ENCODE measurements around the gene LMTK2. TPM values are rescaled to one million over a fixed set of nuclear protein-coding genes. Genes with fewer than 3 reads are reported as not detected.

The LMTK2 gene
- 10 to 100 TPM; 30.3 to 31.7 TPM for total RNA-seq
- 7.6 TPM for polyA plus RNA-seq (2013, experiment 1 of 2)
- 11.5 TPM for polyA plus RNA-seq (2013, experiment 2 of 2)
- total RNA-seq = 43.7 to 141 (median 70.6) reads per million in 172 experiments

GRCh38 chr7:98106647-98107312, at the start of gene LMTK2:
TSS of gene LMTK2 (plus strand) at chr7:98106862. CDS start at chr7:98107178, 316 bp downstream.
- CTCF ChIA-PET = interaction anchor here (0.8 to 4.0 kb wide), 6 partner anchors 12 to 86 kb away, joined by 3 to 27 read pairs (median 6); no protein-coding TSS in a partner anchor
- peaks cover 22% of the 10 kb centered on the region for H3K4me1 ChIP-seq (ENCODE audit: insufficient read depth, low read length)
- peak; percentile 98 for TF ChIP-seq CTCF (IDR thresholded peaks at IDR 0.05)
- ATAC-seq (ENCODE audit: poor library complexity) = peak; percentile 100
- Mint-ChIP-seq H3K4me3 (peak within 1 kb of the TSS; percentile 100), H3K36me3 (ENCODE audit: low read depth) (peaks cover 13% of the 10 kb centered on the region), H3K4me1 (ENCODE audit: low read depth) (peaks cover 52% of the 10 kb centered on the region), H3K27me3 (peaks cover 14% of the 10 kb centered on the region), H3K27ac (peak within 1 kb of the TSS; percentile 88), H3K9me3 (no peaks in the 10 kb centered on the region)
- H3K9me3 ChIP-seq (ENCODE audit: control insufficient read depth in 1 of 2, insufficient read depth in 1 of 2, low read length in 2 of 2) = peaks cover 0 to 2% of the 10 kb centered on the region in 2 experiments
- H3K4me3 ChIP-seq (ENCODE audit: low read length) = peak within 1 kb of the TSS; percentile 68
- peaks cover 3 to 15% of the 10 kb centered on the region in 2 experiments for H3K27me3 ChIP-seq (ENCODE audit: control insufficient read depth in 1 of 2, insufficient read depth in 2 of 2, low read length in 2 of 2)
- DNase-seq = peak; percentile 90 to 99 (median 96)
- peak within 1 kb of the TSS; percentile 37 to 68 for H3K27ac ChIP-seq (ENCODE audit: low read depth in 1 of 2, low read length in 2 of 2)
- no peaks in the 10 kb centered on the region for H3K36me3 ChIP-seq (ENCODE audit: insufficient read depth, low read length)
- POLR2A ChIA-PET = interaction anchor here (0.8 to 1.2 kb wide), 3 partner anchors 10 to 216 kb away, joined by 3 read pairs; no protein-coding TSS in a partner anchor
- intact Hi-C loops (cut with DNase I, micrococcal nuclease) = loop anchor here (1.0 to 10.0 kb wide), 8 partner anchors 27 to 989 kb away; partner anchors contain the start of genes BAIAP2L1 (in 1 of the 2), SDHAF3 (in 1 of the 2) and TECPR1 (in 1 of the 2)

GRCh38 chr7:98057157-98057556, 49.5 kb upstream of the LMTK2 start:
- no peaks in the 10 kb centered on the region for H3K36me3 Mint-ChIP-seq (ENCODE audit: low read depth)
- intact Hi-C loops (cut with DNase I, micrococcal nuclease) = no loop called here
- TF ChIP-seq CTCF (IDR thresholded peaks at IDR 0.05) = no peak
- ChIA-PET POLR2A (no interaction called here), CTCF (no interaction called here)
- H3K27ac Mint-ChIP-seq = no peak overlapping the region
- H3K4me1 ChIP-seq (ENCODE audit: insufficient read depth, low read length) = no peaks in the 10 kb centered on the region
- no peak overlapping the region for H3K27ac ChIP-seq (ENCODE audit: low read depth in 1 of 2, low read length in 2 of 2)
- H3K4me3 ChIP-seq (ENCODE audit: low read length) = no peak overlapping the region
- no peaks in the 10 kb centered on the region for H3K4me1 Mint-ChIP-seq (ENCODE audit: low read depth)
- no peak for DNase-seq
- H3K27me3 Mint-ChIP-seq = peaks cover 8% of the 10 kb centered on the region
- H3K36me3 ChIP-seq (ENCODE audit: insufficient read depth, low read length) = no peaks in the 10 kb centered on the region
- no peak overlapping the region for H3K4me3 Mint-ChIP-seq
- no peak for ATAC-seq (ENCODE audit: poor library complexity)
- no peaks in the 10 kb centered on the region for H3K27me3 ChIP-seq (ENCODE audit: control insufficient read depth in 1 of 2, insufficient read depth in 2 of 2, low read length in 2 of 2)
- no peaks in the 10 kb centered on the region for H3K9me3 ChIP-seq (ENCODE audit: control insufficient read depth in 1 of 2, insufficient read depth in 1 of 2, low read length in 2 of 2)
- H3K9me3 Mint-ChIP-seq = no peaks in the 10 kb centered on the region

GRCh38 chr7:98058186-98058585, 48.5 kb upstream of the LMTK2 start:
- POLR2A ChIA-PET = interaction anchor here (0.7 kb wide), 1 partner anchor 334 kb away, joined by 4 read pairs; no protein-coding TSS in a partner anchor
- Mint-ChIP-seq H3K4me1 (ENCODE audit: low read depth) (no peaks in the 10 kb centered on the region), H3K4me3 (no peak overlapping the region), H3K27me3 (peaks cover 11% of the 10 kb centered on the region), H3K36me3 (ENCODE audit: low read depth) (no peaks in the 10 kb centered on the region), H3K27ac (no peak overlapping the region), H3K9me3 (no peaks in the 10 kb centered on the region)
- H3K27me3 ChIP-seq (ENCODE audit: control insufficient read depth in 1 of 2, insufficient read depth in 2 of 2, low read length in 2 of 2) = no peaks in the 10 kb centered on the region
- DNase-seq (no peak), ATAC-seq (ENCODE audit: poor library complexity) (no peak)
- no peak overlapping the region for H3K27ac ChIP-seq (ENCODE audit: low read depth in 1 of 2, low read length in 2 of 2)
- no peaks in the 10 kb centered on the region for H3K36me3 ChIP-seq (ENCODE audit: insufficient read depth, low read length)
- H3K4me1 ChIP-seq (ENCODE audit: insufficient read depth, low read length) = no peaks in the 10 kb centered on the region
- peaks cover 0 to under 1% of the 10 kb centered on the region in 2 experiments for H3K9me3 ChIP-seq (ENCODE audit: control insufficient read depth in 1 of 2, insufficient read depth in 1 of 2, low read length in 2 of 2)
- CTCF ChIA-PET = no interaction called here
- intact Hi-C loops (cut with DNase I, micrococcal nuclease) = no loop called here
- no peak overlapping the region for H3K4me3 ChIP-seq (ENCODE audit: low read length)
- TF ChIP-seq CTCF (IDR thresholded peaks at IDR 0.05) = no peak

All from CD4-positive, alpha-beta T cell (primary cell).